Hepatocyte (in vitro differentiated cells): ENCODE data around the gene SLC7A9. TPM values are rescaled to one million over a fixed set of nuclear protein-coding genes. Genes with fewer than 3 reads are reported as not detected.

Experiments used
- DNase-seq: peaks from one replicate; pipeline ENCODE4 v3.0.0-alpha.2; 2016; ENCODE audit warnings: low spot score
- H2AFZ ChIP-seq: fragments of 200-600 bp; sonication (generic); 2 replicates; pipeline ENCODE4 v1.6.0; 2016; ENCODE audit warnings: antibody characterized with exemption, mild to moderate bottlenecking
- H3K27ac ChIP-seq: fragments of 200-600 bp; sonication (generic); 2 replicates; pipeline ENCODE4 v1.5.1; 2016; ENCODE audit warnings: mild to moderate bottlenecking
- H3K27me3 ChIP-seq: fragments of 200-600 bp; sonication (generic); 2 replicates; pipeline ENCODE4 v1.6.1; 2016
- H3K36me3 ChIP-seq: fragments of 200-600 bp; sonication (generic); replicated peaks from 2 replicates; pipeline ENCODE4 v1.5.1; 2016; ENCODE audit warnings: low read depth; ENCODE audit not compliant: insufficient read depth
- H3K4me1 ChIP-seq: fragments of 200-600 bp; sonication (generic); 2 replicates; pipeline ENCODE4 v1.5.1; 2016; ENCODE audit warnings: mild to moderate bottlenecking, moderate library complexity; ENCODE audit not compliant: insufficient read depth
- H3K4me2 ChIP-seq: fragments of 200-600 bp; sonication (generic); 2 replicates; pipeline ENCODE4 v1.6.0; 2016
- H3K4me3 ChIP-seq: fragments of 200-600 bp; sonication (generic); 2 replicates; pipeline ENCODE4 v1.5.1; 2016; ENCODE audit warnings: mild to moderate bottlenecking
- H3K79me2 ChIP-seq: fragments of 200-600 bp; sonication (generic); 2 replicates; pipeline ENCODE4 v1.6.0; 2017; ENCODE audit warnings: mild to moderate bottlenecking
- H3K9me2 ChIP-seq: fragments of 200-600 bp; sonication (generic); replicated peaks from 2 replicates; pipeline ENCODE4 v1.6.0; 2017; ENCODE audit warnings: mild to moderate bottlenecking; ENCODE audit not compliant: insufficient read depth
- H3K9me3 ChIP-seq: fragments of 200-600 bp; sonication (generic); 2 replicates; pipeline ENCODE4 v1.5.1; 2016; ENCODE audit warnings: low read depth, mild to moderate bottlenecking
- H4K20me1 ChIP-seq: fragments of 200-600 bp; sonication (generic); 2 replicates; pipeline ENCODE4 v1.6.0; 2016; ENCODE audit warnings: mild to moderate bottlenecking; ENCODE audit not compliant: insufficient read depth, poor library complexity, severe bottlenecking
- EZH2 ChIP-seq: fragments of 200-600 bp; sonication (generic); IDR thresholded peaks from 2 replicates; pipeline ENCODE4 v1.6.1; 2016; ENCODE audit warnings: antibody characterized with exemption, mild to moderate bottlenecking, borderline replicate concordance
- EZH2phosphoT487 ChIP-seq: fragments of 200-600 bp; sonication (generic); IDR thresholded peaks from one replicate; pipeline ENCODE4 v1.6.1; 2018; ENCODE audit warnings: antibody characterized with exemption, mild to moderate bottlenecking, low read depth, moderate library complexity; ENCODE audit not compliant: unreplicated experiment, severe bottlenecking
- WGBS: methylation state at CpG from one replicate; pipeline ENCODE4 v1.1.6; 2016; ENCODE audit warnings: low lambda C conversion rate; ENCODE audit errors: missing lambda C conversion rate; 5-methylcytosine and 5-hydroxymethylcytosine counted together
- polyA plus RNA-seq: library from polyadenylated mRNA; unstranded; fragments of >200 nt; fragmentation: Nextera tagmentation; extraction: Ambion mirVana; gene quantifications from 2 replicates; pipeline ENCODE4 v1.2.1, GENCODE V29; 2016
- total RNA-seq: library from RNA; depleted of rRNA; stranded (reverse); fragments of >200 nt; gene quantifications from 2 replicates; pipeline ENCODE4 v1.2.3, GENCODE V29; 2014
- TF ChIP-seq, protein P1 (sequence below): fragments of 200-600 bp; sonication (generic); IDR thresholded peaks from 2 replicates; pipeline ENCODE4 v1.5.1; 2016; ENCODE audit warnings: antibody characterized with exemption, mild to moderate bottlenecking; ENCODE audit not compliant: poor library complexity

The SLC7A9 gene
- total and polyA plus RNA-seq, 2 experiments from 2014 or later, result 7.6 to 9.6 TPM

DNA sequence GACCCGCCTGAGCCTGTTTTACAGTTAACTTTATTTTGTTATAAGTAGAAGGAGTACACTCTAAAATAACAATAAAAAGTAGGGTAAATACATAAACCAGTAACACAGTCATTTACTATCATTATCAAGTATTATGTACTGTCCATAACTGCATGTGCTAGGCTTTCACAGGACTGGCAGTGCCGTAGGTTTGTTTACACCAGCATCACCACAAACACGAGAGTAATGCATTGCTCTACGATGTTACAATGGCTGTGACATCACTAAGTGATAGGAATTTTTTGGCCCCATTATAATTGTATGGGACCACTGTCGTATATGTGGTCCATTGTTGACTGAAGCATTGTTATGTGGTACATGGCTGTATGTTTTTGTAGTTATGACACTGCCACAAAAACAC lies 41.3 kb upstream of the SLC7A9 start:
- no peaks in the 10 kb centered on the region for H3K4me1 ChIP-seq
- no peak overlapping the region for H2AFZ ChIP-seq
- WGBS, result 93% methylated on average over 5 of the region's 5 CpGs
- no peak for DNase-seq
- no peaks in the 10 kb centered on the region for H3K36me3 ChIP-seq
- no peaks in the 10 kb centered on the region for H3K27me3 ChIP-seq
- no peaks in the 10 kb centered on the region for H3K79me2 ChIP-seq
- H4K20me1 ChIP-seq, result no peaks in the 10 kb centered on the region
- no peaks in the 10 kb centered on the region for H3K9me3 ChIP-seq
- TF ChIP-seq, protein P1, sequence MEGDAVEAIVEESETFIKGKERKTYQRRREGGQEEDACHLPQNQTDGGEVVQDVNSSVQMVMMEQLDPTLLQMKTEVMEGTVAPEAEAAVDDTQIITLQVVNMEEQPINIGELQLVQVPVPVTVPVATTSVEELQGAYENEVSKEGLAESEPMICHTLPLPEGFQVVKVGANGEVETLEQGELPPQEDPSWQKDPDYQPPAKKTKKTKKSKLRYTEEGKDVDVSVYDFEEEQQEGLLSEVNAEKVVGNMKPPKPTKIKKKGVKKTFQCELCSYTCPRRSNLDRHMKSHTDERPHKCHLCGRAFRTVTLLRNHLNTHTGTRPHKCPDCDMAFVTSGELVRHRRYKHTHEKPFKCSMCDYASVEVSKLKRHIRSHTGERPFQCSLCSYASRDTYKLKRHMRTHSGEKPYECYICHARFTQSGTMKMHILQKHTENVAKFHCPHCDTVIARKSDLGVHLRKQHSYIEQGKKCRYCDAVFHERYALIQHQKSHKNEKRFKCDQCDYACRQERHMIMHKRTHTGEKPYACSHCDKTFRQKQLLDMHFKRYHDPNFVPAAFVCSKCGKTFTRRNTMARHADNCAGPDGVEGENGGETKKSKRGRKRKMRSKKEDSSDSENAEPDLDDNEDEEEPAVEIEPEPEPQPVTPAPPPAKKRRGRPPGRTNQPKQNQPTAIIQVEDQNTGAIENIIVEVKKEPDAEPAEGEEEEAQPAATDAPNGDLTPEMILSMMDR, result no peak
- TF ChIP-seq EZH2phosphoT487 (no peak), EZH2 (no peak)
- no peak overlapping the region for H3K4me3 ChIP-seq
- H3K27ac ChIP-seq, result no peak overlapping the region
- H3K4me2 ChIP-seq, result no peak overlapping the region
- no peaks in the 10 kb centered on the region for H3K9me2 ChIP-seq

DNA sequence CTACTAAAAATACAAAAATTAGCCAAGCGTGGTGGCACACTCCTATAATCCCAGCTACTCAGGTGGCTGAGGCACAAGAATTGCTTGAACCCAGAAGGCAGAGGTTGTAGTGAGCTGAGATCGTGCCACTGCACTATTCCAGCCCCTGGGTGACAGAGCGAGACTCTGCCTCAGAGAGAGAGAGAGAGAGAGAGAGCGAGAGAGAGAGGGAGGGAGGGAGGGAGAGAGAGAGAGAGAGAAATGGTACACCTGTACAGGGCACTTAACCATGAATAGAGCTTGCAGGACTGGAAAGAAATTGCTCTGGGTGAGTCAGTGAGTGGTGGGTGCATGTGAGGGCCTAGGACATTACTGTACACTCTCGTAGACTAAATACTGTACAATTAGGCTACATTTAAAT lies 40.5 kb upstream of the SLC7A9 start:
- H3K27me3 ChIP-seq, result no peaks in the 10 kb centered on the region
- DNase-seq, result no peak
- no peak overlapping the region for H3K4me2 ChIP-seq
- TF ChIP-seq EZH2phosphoT487 (no peak), EZH2 (no peak)
- TF ChIP-seq, protein P1, result no peak
- H3K36me3 ChIP-seq, result no peaks in the 10 kb centered on the region
- H3K79me2 ChIP-seq, result no peaks in the 10 kb centered on the region
- no peak overlapping the region for H3K27ac ChIP-seq
- no peaks in the 10 kb centered on the region for H3K9me3 ChIP-seq
- no peak overlapping the region for H2AFZ ChIP-seq
- H3K4me1 ChIP-seq, result no peaks in the 10 kb centered on the region
- WGBS, result 97% methylated on average over 4 of the region's 5 CpGs
- no peak overlapping the region for H3K4me3 ChIP-seq
- H3K9me2 ChIP-seq, result no peaks in the 10 kb centered on the region
- H4K20me1 ChIP-seq, result no peaks in the 10 kb centered on the region

DNA sequence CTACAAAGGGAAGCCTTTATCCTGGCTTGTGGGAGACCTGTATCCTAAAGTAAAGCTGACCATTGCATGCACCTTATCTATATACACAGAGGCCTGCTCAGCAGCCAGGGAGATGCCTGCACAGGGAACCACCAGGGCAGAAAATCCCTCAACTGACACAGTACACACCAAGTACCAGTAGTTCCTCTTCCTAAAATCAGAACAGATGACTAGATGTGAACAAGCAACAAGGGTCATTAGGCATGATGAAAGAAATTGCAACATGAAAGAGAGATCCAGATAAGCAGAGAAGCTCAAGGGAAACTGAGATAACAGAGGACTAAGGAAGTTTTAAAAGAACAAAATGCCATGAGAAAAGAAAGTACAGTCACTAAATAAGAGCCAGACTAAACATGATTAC lies 39.7 kb upstream of the SLC7A9 start:
- no peaks in the 10 kb centered on the region for H3K4me1 ChIP-seq
- no peak overlapping the region for H3K4me3 ChIP-seq
- no peak overlapping the region for H2AFZ ChIP-seq
- H3K36me3 ChIP-seq, result no peaks in the 10 kb centered on the region
- TF ChIP-seq EZH2 (no peak), EZH2phosphoT487 (no peak)
- TF ChIP-seq, protein P1, result no peak
- no peak overlapping the region for H3K4me2 ChIP-seq
- no peaks in the 10 kb centered on the region for H3K27me3 ChIP-seq
- H3K9me2 ChIP-seq, result no peaks in the 10 kb centered on the region
- no peaks in the 10 kb centered on the region for H3K79me2 ChIP-seq
- DNase-seq, result no peak
- peak overlapping the region; percentile 10 for H3K27ac ChIP-seq
- H3K9me3 ChIP-seq, result no peaks in the 10 kb centered on the region
- H4K20me1 ChIP-seq, result no peaks in the 10 kb centered on the region

DNA sequence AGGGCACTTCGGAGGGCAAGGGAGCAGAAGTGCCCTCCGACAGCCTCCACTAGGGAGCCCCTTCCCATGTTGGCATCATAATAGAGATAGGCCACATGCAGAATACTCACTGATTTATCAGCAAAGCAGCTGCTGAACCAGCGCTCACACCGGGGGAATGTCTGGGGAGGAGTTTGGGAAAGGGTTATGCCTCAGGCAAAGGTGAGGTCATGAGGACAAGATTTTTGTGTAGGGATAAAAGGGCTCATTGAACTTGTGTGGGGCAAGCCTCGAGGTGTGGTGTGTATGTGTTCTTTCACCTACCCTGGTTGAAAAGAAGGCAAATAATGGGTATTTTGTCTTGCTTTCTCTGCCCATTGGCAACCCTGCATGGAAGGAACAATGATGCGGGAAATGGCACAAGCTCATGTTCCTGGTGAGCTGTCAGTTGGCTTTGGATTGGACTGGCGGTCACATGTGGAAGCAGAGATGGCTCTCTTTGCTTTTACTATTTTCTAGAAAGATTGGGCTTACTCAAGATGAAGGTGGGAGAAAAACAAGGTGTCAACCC lies 39.1 kb upstream of the SLC7A9 start:
- TF ChIP-seq, protein P1, result no peak
- TF ChIP-seq EZH2phosphoT487 (no peak), EZH2 (no peak)
- DNase-seq, result no peak
- WGBS, result 90% methylated on average over 7 of the region's 7 CpGs
- Histone ChIP-seq H3K9me2 (no peaks in the 10 kb centered on the region), H3K36me3 (no peaks in the 10 kb centered on the region), H3K4me3 (no peak overlapping the region), H3K4me1 (no peaks in the 10 kb centered on the region), H3K9me3 (no peaks in the 10 kb centered on the region), H3K79me2 (no peaks in the 10 kb centered on the region), H2AFZ (no peak overlapping the region), H3K27ac (no peak overlapping the region), H4K20me1 (no peaks in the 10 kb centered on the region), H3K4me2 (no peak overlapping the region), H3K27me3 (no peaks in the 10 kb centered on the region)
